ENCODE measurements around the gene GALNT16.

GRCh38 chr14:69335371-69335771, 75.4 kb downstream of the GALNT16 start:
- TF ChIP-seq CTCF (IDR thresholded peaks at IDR 0.05) (no peak), POLR2A (IDR thresholded peaks at IDR 0.05) (no peak)
